K562 (cell line): ENCODE results near the gene TMEM158. TPM values are rescaled to one million over a fixed set of nuclear protein-coding genes. Genes with fewer than 3 reads are reported as not detected.

ENCODE experiments used
- ATAC-seq: fragments of 200-7000 bp; cut with Tn5 transposase; 3 replicates; pipeline ENCODE4 v1.9.1; 2020; ENCODE audit warnings: moderate library complexity
- BruUV-seq: library from RNA; stranded (reverse); fragments of 400-500 nt; replicated peaks from 2 replicates; lab custom pipeline; 2021; lab: Mats Ljungman, UMichigan
- CTCF ChIA-PET: fragments of 300-600 bp; formaldehyde crosslinking; extraction: SDS; loops from one replicate; lab custom pipeline; 2021; ENCODE audit warnings: low intra/inter-chr PET ratio; lab: Yijun Ruan, JAX
- POLR2A ChIA-PET: fragments of 300-600, 350-650 bp; sonication (Branson Sonifier 250); formaldehyde crosslinking; extraction: SDS; loops from one replicate; lab custom pipeline; 2021; ENCODE audit warnings: antibody characterized with exemption, inconsistent platforms; lab: Yijun Ruan, JAX
- DNase-seq, 4 experiments: peaks; one replicate each; pipeline versions ENCODE4 v3.0.0 to v3.0.0-alpha.2; 2011 to 2018; ENCODE audit warnings: low spot score in 3 of 4, mixed read lengths in 3 of 4; ENCODE audit errors: extremely low read depth in 1 of 4
- FAIRE-seq: peaks from 2 replicates; lab custom pipeline; 2011; peaks lifted over from hg19 to GRCh38; lab: Jason Lieb, UNC
- H2AFZ ChIP-seq: 2 replicates; pipeline ENCODE4 v1.6.0; 2011; ENCODE audit warnings: low read depth, low read length, control low read depth, inconsistent platforms
- H3K27ac ChIP-seq: fragments of 200-600 bp; 3 replicates; pipeline ENCODE4 v1.8.0; 2011; ENCODE audit warnings: low read depth, mild to moderate bottlenecking, control low read depth, inconsistent platforms, low read length, moderate library complexity, mixed read lengths; ENCODE audit errors: extremely low read depth
- H3K27me3 ChIP-seq, 2 experiments: fragments of 300-600 bp in 1 of 2; 2 replicates in 1 of 2; 3 replicates in 1 of 2; pipeline versions ENCODE4 v1.6.0 to v1.8.0; 2011; ENCODE audit warnings: inconsistent platforms in 2 of 2, low read length in 2 of 2, mild to moderate bottlenecking in 1 of 2, mixed read lengths in 1 of 2, moderate library complexity in 1 of 2; ENCODE audit not compliant: control insufficient read depth in 2 of 2, insufficient read depth in 2 of 2
- H3K36me3 ChIP-seq: fragments of 300-600 bp; 3 replicates; pipeline ENCODE4 v1.8.0; 2011; ENCODE audit warnings: mild to moderate bottlenecking, low read length, inconsistent platforms; ENCODE audit not compliant: control insufficient read depth, insufficient read depth
- H3K4me1 ChIP-seq, 2 experiments: fragments of 200-600 bp in 1 of 2; replicated peaks in 1 of 2; 2 replicates in 1 of 2; 3 replicates in 1 of 2; pipeline versions ENCODE4 v1.5.1 to v1.8.0; 2011; ENCODE audit warnings: inconsistent platforms in 2 of 2, low read length in 2 of 2, mild to moderate bottlenecking in 1 of 2, mixed read lengths in 1 of 2, moderate library complexity in 1 of 2; ENCODE audit not compliant: control insufficient read depth in 2 of 2, insufficient read depth in 2 of 2
- H3K4me2 ChIP-seq: 2 replicates; pipeline ENCODE4 v1.6.1; 2011; ENCODE audit warnings: low read length, control low read depth, inconsistent platforms, mixed read lengths; ENCODE audit not compliant: insufficient read depth
- H3K4me3 ChIP-seq: fragments of 200-600 bp; sonication (generic), shearing (Covaris generic); 2 replicates; pipeline ENCODE4 v1.5.1; 2016; ENCODE audit warnings: control low read depth, inconsistent platforms
- H3K79me2 ChIP-seq: fragments of 200-600 bp; 3 replicates; pipeline ENCODE4 v1.8.0; 2011; ENCODE audit warnings: low read length, inconsistent platforms; ENCODE audit not compliant: control insufficient read depth, insufficient read depth
- H3K9ac ChIP-seq, 2 experiments: 2 replicates each; pipeline versions ENCODE4 v1.6.0 to v1.6.1; 2011; ENCODE audit warnings: low read depth in 2 of 2, low read length in 2 of 2, control low read depth in 1 of 2, inconsistent platforms in 1 of 2, mild to moderate bottlenecking in 1 of 2, mixed read lengths in 1 of 2; ENCODE audit not compliant: insufficient read depth in 1 of 2
- H3K9me1 ChIP-seq: one replicate; pipeline ENCODE4 v1.6.0; 2011; ENCODE audit warnings: inconsistent platforms, mild to moderate bottlenecking, low read length, moderate library complexity; ENCODE audit not compliant: control insufficient read depth, insufficient read depth
- H3K9me3 ChIP-seq: replicated peaks from 2 replicates; pipeline ENCODE4 v1.5.1; 2011; ENCODE audit warnings: low read depth, low read length, inconsistent platforms; ENCODE audit not compliant: control insufficient read depth, insufficient read depth
- H4K20me1 ChIP-seq: replicated peaks from 2 replicates; pipeline ENCODE4 v1.6.1; 2011; ENCODE audit warnings: low read length, inconsistent platforms, mixed read lengths; ENCODE audit not compliant: control insufficient read depth, insufficient read depth
- EGR1 ChIP-seq: fragments of 450-650 bp; conservative IDR thresholded peaks from 2 replicates; pipeline ENCODE4 v1.6.1; 2017; ENCODE audit warnings: mild to moderate bottlenecking
- IFI16 ChIP-seq: fragments of 250-450 bp; sonication (Bioruptor Pico); IDR thresholded peaks from 2 replicates; pipeline ENCODE4 v2.1.2; 2022; ENCODE audit warnings: mild to moderate bottlenecking, inconsistent platforms
- POLR3G ChIP-seq: IDR thresholded peaks from 2 replicates; pipeline ENCODE4 v1.6.1; 2011; ENCODE audit not compliant: insufficient read length, insufficient replicate concordance; ENCODE audit errors: extremely low read depth
- SIX5 ChIP-seq, 2 experiments: IDR thresholded peaks; 2 replicates each; pipeline ENCODE4 v1.6.1; 2011; ENCODE audit warnings: low read length in 2 of 2, borderline replicate concordance in 1 of 2, low read depth in 1 of 2, mild to moderate bottlenecking in 1 of 2, moderate library complexity in 1 of 2; ENCODE audit not compliant: insufficient read depth in 1 of 2
- ZC3H8 ChIP-seq: fragments of 450-650 bp; IDR thresholded peaks from 2 replicates; pipeline ENCODE4 v1.6.1; 2017
- ZNF408 ChIP-seq: fragments of 250-450 bp; sonication (Bioruptor Pico); IDR thresholded peaks from 2 replicates; pipeline ENCODE4 v1.4.0; 2020; ENCODE audit warnings: low read depth, mild to moderate bottlenecking, moderate library complexity
- WGBS: fragments of 100-300 bp; shearing (Covaris generic); methylation state at CpG from one replicate; pipeline ENCODE4 v1.1.6; 2016; ENCODE audit warnings: low coverage, mixed read lengths; ENCODE audit not compliant: insufficient coverage; ENCODE audit errors: missing lambda C conversion rate; 5-methylcytosine and 5-hydroxymethylcytosine counted together
- in situ Hi-C: fragments of 300-500 bp; cut with MboI; formaldehyde crosslinking; loops from 4 replicates; pipeline ENCODE4 v1.15.0; 2018; ENCODE audit warnings: inconsistent platforms, mixed read lengths
- intact Hi-C: fragments of 100-400 bp; cut with micrococcal nuclease; formaldehyde crosslinking; loops from 2 replicates; pipeline ENCODE4 v1.14.2; 2022
- polyA plus RNA-seq, 8 experiments: library from polyadenylated mRNA; depleted of rRNA in 4 of 8; stranded (reverse) in 5 of 8; unstranded in 3 of 8; fragments of >200 nt; fragmentation: Nextera tagmentation in 2 of 8; fragmentation: Illumina TruSeq in 1 of 8; extraction: Ambion mirVana in 2 of 8; extraction: Trizol in 1 of 8; gene quantifications; 2 replicates each; pipeline versions ENCODE4 v1.2.1 to v1.2.3, GENCODE V29; 2011 to 2014; ENCODE audit warnings: inconsistent platforms in 1 of 8, missing spikeins in 1 of 8
- total RNA-seq, 7 experiments: library from RNA; depleted of rRNA in 6 of 7; stranded (reverse); fragments of >200 nt in 6 of 7; fragmentation: Illumina TruSeq in 2 of 7; extraction: Trizol in 2 of 7; gene quantifications; 2 replicates each; pipeline versions ENCODE4 v1.2.1 to v1.2.3, GENCODE V29; 2011 to 2021; ENCODE audit warnings: low replicate concordance in 1 of 7
- TF ChIP-seq, protein P1 (sequence below), 3 experiments: fragments of 200-800 bp in 1 of 3; fragments of 250-450 bp in 1 of 3; fragments of 450-650 bp in 1 of 3; sonication (Bioruptor Pico) in 1 of 3; sonication (Bioruptor generic) in 1 of 3; formaldehyde crosslinking in 1 of 3; IDR thresholded peaks; 2 replicates each; pipeline versions ENCODE4 v1.6.1 to v1.8.0; 2016 to 2022; ENCODE audit warnings: mild to moderate bottlenecking in 2 of 3, missing genetic modification characterization in 2 of 3, missing compliant biosample characterization in 1 of 3, moderate library complexity in 1 of 3
- TF ChIP-seq, protein P2 (sequence below): fragments of 450-650 bp; IDR thresholded peaks from 2 replicates; pipeline ENCODE4 v1.6.1; 2016

TMEM158 gene
- total and polyA plus RNA-seq, 9 of the 15 experiments (the other 6 are each of a cell fraction or from before 2014, with no cell fraction given): 2.2 to 46.5 (median 8.4) TPM

DNA sequence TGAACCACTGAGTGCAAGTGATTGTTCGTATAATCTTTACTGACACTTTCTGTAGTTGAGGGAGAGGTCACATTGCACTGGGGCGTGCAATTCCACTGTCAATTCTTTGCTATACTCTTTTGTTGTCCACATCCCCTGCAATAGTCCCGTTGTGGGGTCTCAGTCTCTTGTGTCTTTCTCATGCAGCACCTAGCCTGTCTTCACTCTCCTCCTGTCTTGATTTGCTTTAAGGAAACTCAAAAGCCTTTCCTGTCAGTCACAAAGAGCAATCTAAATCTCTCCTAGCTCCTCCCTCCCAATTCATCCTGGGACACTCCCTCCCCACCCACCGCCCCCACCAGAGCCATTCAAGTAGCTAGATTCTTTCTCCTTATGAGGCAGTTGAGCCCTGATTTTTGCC is 13.2 kb upstream of the TMEM158 start:
- 18% methylated on average over 4 of the region's 4 CpGs for WGBS
- H3K27ac ChIP-seq: no peak overlapping the region
- no peaks in the 10 kb centered on the region for H3K9me1 ChIP-seq
- POLR2A ChIA-PET: interaction anchor here (0.5 to 0.6 kb wide), 2 partner anchors 240 to 1748 kb away, joined by 3 read pairs; no protein-coding TSS in a partner anchor
- ATAC-seq (no peak), DNase-seq (no peak), FAIRE-seq (no peak)
- H4K20me1 ChIP-seq: no peaks in the 10 kb centered on the region
- peaks cover 0 to 8% of the 10 kb centered on the region in 2 experiments; a peak in 1 of 5 replicates for H3K27me3 ChIP-seq
- in situ Hi-C loops (no loop called here), intact Hi-C loops (no loop called here)
- TF ChIP-seq SIX5 (IDR thresholded peaks at IDR 0.05; ENCODE audit: borderline replicate concordance in 1 of 2, insufficient read depth in 1 of 2, low read depth in 1 of 2, low read length in 2 of 2) (no peak), ZNF408 (no peak), IFI16 (CRISPR knock-in tag) (no peak), EGR1 (0 out of 2 replicates have a peak, but pooled peaks have one; percentile 18), ZC3H8 (no peak), POLR3G (no peak)
- TF ChIP-seq, protein P1, sequence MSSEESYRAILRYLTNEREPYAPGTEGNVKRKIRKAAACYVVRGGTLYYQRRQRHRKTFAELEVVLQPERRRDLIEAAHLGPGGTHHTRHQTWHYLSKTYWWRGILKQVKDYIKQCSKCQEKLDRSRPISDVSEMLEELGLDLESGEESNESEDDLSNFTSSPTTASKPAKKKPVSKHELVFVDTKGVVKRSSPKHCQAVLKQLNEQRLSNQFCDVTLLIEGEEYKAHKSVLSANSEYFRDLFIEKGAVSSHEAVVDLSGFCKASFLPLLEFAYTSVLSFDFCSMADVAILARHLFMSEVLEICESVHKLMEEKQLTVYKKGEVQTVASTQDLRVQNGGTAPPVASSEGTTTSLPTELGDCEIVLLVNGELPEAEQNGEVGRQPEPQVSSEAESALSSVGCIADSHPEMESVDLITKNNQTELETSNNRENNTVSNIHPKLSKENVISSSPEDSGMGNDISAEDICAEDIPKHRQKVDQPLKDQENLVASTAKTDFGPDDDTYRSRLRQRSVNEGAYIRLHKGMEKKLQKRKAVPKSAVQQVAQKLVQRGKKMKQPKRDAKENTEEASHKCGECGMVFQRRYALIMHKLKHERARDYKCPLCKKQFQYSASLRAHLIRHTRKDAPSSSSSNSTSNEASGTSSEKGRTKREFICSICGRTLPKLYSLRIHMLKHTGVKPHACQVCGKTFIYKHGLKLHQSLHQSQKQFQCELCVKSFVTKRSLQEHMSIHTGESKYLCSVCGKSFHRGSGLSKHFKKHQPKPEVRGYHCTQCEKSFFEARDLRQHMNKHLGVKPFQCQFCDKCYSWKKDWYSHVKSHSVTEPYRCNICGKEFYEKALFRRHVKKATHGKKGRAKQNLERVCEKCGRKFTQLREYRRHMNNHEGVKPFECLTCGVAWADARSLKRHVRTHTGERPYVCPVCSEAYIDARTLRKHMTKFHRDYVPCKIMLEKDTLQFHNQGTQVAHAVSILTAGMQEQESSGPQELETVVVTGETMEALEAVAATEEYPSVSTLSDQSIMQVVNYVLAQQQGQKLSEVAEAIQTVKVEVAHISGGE (CRISPR knock-in tag; IDR thresholded peaks at IDR 0.05): no peak
- TF ChIP-seq, protein P2, sequence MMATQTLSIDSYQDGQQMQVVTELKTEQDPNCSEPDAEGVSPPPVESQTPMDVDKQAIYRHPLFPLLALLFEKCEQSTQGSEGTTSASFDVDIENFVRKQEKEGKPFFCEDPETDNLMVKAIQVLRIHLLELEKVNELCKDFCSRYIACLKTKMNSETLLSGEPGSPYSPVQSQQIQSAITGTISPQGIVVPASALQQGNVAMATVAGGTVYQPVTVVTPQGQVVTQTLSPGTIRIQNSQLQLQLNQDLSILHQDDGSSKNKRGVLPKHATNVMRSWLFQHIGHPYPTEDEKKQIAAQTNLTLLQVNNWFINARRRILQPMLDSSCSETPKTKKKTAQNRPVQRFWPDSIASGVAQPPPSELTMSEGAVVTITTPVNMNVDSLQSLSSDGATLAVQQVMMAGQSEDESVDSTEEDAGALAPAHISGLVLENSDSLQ: peak; percentile 75
- peaks cover 4% of the 10 kb centered on the region; the same call in 1 of the 2 replicates for H3K9me3 ChIP-seq
- no peaks in the 10 kb centered on the region; the same call in 2 of the 3 replicates for H3K36me3 ChIP-seq
- no peaks in the 10 kb centered on the region; a peak in 1 of 5 replicates for H3K4me1 ChIP-seq
- BruUV-seq: no TSS peak
- H3K4me3 ChIP-seq: no peak overlapping the region
- CTCF ChIA-PET: interaction anchor here (0.6 kb wide), 1 partner anchor 969 kb away, joined by 3 read pairs; no protein-coding TSS in a partner anchor
- H3K4me2 ChIP-seq: no peak overlapping the region
- H3K9ac ChIP-seq: no peak overlapping the region
- H3K79me2 ChIP-seq: no peaks in the 10 kb centered on the region
- H2AFZ ChIP-seq: no peak overlapping the region
